A549 (cell line): Measurements from ENCODE around the gene SPHK1. TPM values are rescaled to one million over a fixed set of nuclear protein-coding genes. Genes with fewer than 3 reads are reported as not detected.

ENCODE experiments used
- ATAC-seq, 2 experiments: fragments of 200-7000 bp in 1 of 2; fragments of >200 bp in 1 of 2; cut with Nextera tagmentation in 1 of 2; cut with Tn5 transposase in 1 of 2; 3 replicates each; pipeline versions ENCODE4 v1.8.0 to v1.9.1; 2018 to 2020; ENCODE audit warnings: mild to moderate bottlenecking in 1 of 2, moderate library complexity in 1 of 2
- CTCF ChIA-PET: fragments of 300-600 bp; sonication (Branson Sonifier 250); formaldehyde crosslinking; extraction: SDS; loops from one replicate; lab custom pipeline; 2021; ENCODE audit warnings: antibody characterized with exemption, inconsistent platforms; lab: Yijun Ruan, JAX
- POLR2A ChIA-PET: fragments of 350-600 bp; formaldehyde crosslinking; extraction: SDS; loops from one replicate; lab custom pipeline; 2021; ENCODE audit warnings: antibody characterized with exemption, inconsistent platforms; lab: Yijun Ruan, JAX
- DNase-seq, 2 experiments: peaks; one replicate each; pipeline versions ENCODE4 v3.0.0 to v3.0.0-alpha.2; 2011 to 2016; ENCODE audit warnings: low read depth in 1 of 2, low spot score in 1 of 2
- FAIRE-seq: peaks from 2 replicates; lab custom pipeline; 2011; peaks lifted over from hg19 to GRCh38; lab: Jason Lieb, UNC
- H3K27ac ChIP-seq, 2 experiments: fragments of >200 bp; sonication (Bioruptor Twin); formaldehyde crosslinking; 3 replicates each; pipeline ENCODE4 v1.5.1; 2016 to 2017
- H3K4me1 ChIP-seq: fragments of >200 bp; sonication (Bioruptor Twin); formaldehyde crosslinking; 3 replicates; pipeline ENCODE4 v1.6.1; 2016
- H3K4me2 ChIP-seq: fragments of >200 bp; sonication (Bioruptor Twin); formaldehyde crosslinking; 3 replicates; pipeline ENCODE4 v1.6.1; 2016
- H3K4me3 ChIP-seq: fragments of >200 bp; sonication (Bioruptor Twin); formaldehyde crosslinking; 3 replicates; pipeline ENCODE4 v1.5.1; 2016
- H3K9me3 ChIP-seq: fragments of >200 bp; sonication (Bioruptor Twin); formaldehyde crosslinking; 3 replicates; pipeline ENCODE4 v1.6.1; 2016
- BHLHE40 ChIP-seq: IDR thresholded peaks from 2 replicates; pipeline ENCODE4 v1.6.1; 2012; ENCODE audit warnings: low read depth, low read length, inconsistent platforms
- CBX2 ChIP-seq: fragments of 200-600 bp; sonication (generic); IDR thresholded peaks from 2 replicates; pipeline ENCODE4 v1.6.1; 2016; ENCODE audit warnings: low read depth, mild to moderate bottlenecking, borderline replicate concordance
- CEBPB ChIP-seq, 2 experiments: fragments of >200 bp in 1 of 2; sonication (Bioruptor Twin) in 1 of 2; formaldehyde crosslinking in 1 of 2; IDR thresholded peaks; 2 replicates each; pipeline ENCODE4 v1.6.1; 2012 to 2016
- CHD2 ChIP-seq: fragments of 150-350 bp; IDR thresholded peaks from 2 replicates; pipeline ENCODE4 v1.6.1; 2014; ENCODE audit warnings: low read length; ENCODE audit not compliant: partially characterized antibody
- EHF ChIP-seq: fragments of 250-450 bp; sonication (Bioruptor Pico); IDR thresholded peaks from 2 replicates; pipeline ENCODE4 v1.5.0; 2020; ENCODE audit warnings: mild to moderate bottlenecking
- ESRRA ChIP-seq: fragments of 150-350 bp; IDR thresholded peaks from 2 replicates; pipeline ENCODE4 v1.6.1; 2014; ENCODE audit warnings: mild to moderate bottlenecking, low read length, borderline replicate concordance
- FOSL2 ChIP-seq, 2 experiments: fragments of 450-650 bp in 1 of 2; fragments of >200 bp in 1 of 2; sonication (Bioruptor Twin) in 1 of 2; formaldehyde crosslinking; IDR thresholded peaks; 2 replicates each; pipeline versions ENCODE4 v1.5.0 to v1.6.1; 2016 to 2020; ENCODE audit warnings: mild to moderate bottlenecking in 1 of 2, moderate library complexity in 1 of 2
- HEYL ChIP-seq: fragments of 250-450 bp; sonication (Bioruptor Pico); IDR thresholded peaks from 2 replicates; pipeline ENCODE4 v1.8.0; 2021; ENCODE audit warnings: mild to moderate bottlenecking, moderate library complexity
- HOXB5 ChIP-seq: fragments of 250-450 bp; sonication (Bioruptor Pico); IDR thresholded peaks from 2 replicates; pipeline ENCODE4 v1.5.0; 2020; ENCODE audit warnings: mild to moderate bottlenecking, moderate library complexity
- JUN ChIP-seq, 2 experiments: fragments of >200 bp; sonication (Bioruptor Twin); formaldehyde crosslinking; IDR thresholded peaks; 2 replicates in 1 of 2; 3 replicates in 1 of 2; pipeline ENCODE4 v1.6.1; 2016 to 2017
- KDM1A ChIP-seq: fragments of 200-600 bp; sonication (generic); IDR thresholded peaks from 2 replicates; pipeline ENCODE4 v1.6.1; 2016; ENCODE audit warnings: low read depth, mild to moderate bottlenecking
- KDM5A ChIP-seq: fragments of 200-600 bp; sonication (generic); IDR thresholded peaks from 2 replicates; pipeline ENCODE4 v1.6.1; 2016; ENCODE audit warnings: antibody characterized with exemption, mild to moderate bottlenecking
- NPAS2 ChIP-seq: fragments of 250-450 bp; sonication (Bioruptor Pico); IDR thresholded peaks from 2 replicates; pipeline ENCODE4 v1.8.0; 2022; ENCODE audit warnings: mild to moderate bottlenecking, moderate library complexity, borderline replicate concordance
- NR3C1 ChIP-seq: fragments of >200 bp; sonication (Bioruptor Twin); formaldehyde crosslinking; IDR thresholded peaks from 3 replicates; pipeline ENCODE4 v1.6.1; 2017
- PHF8 ChIP-seq: fragments of 200-600 bp; sonication (generic); IDR thresholded peaks from 2 replicates; pipeline ENCODE4 v1.6.1; 2016; ENCODE audit warnings: low read depth, mild to moderate bottlenecking, antibody characterized with exemption, moderate library complexity, borderline replicate concordance
- RAD21 ChIP-seq, 2 experiments: fragments of >200 bp in 1 of 2; sonication (Bioruptor Twin) in 1 of 2; formaldehyde crosslinking in 1 of 2; IDR thresholded peaks in 1 of 2; conservative IDR thresholded peaks in 1 of 2; 2 replicates in 1 of 2; 3 replicates in 1 of 2; pipeline ENCODE4 v1.6.1; 2012 to 2018; ENCODE audit warnings: inconsistent platforms in 1 of 2
- RCOR1 ChIP-seq: fragments of 150-350 bp; IDR thresholded peaks from 2 replicates; pipeline ENCODE4 v1.6.1; 2014; ENCODE audit warnings: antibody characterized with exemption, low read length, low read depth
- SMC3 ChIP-seq: fragments of >200 bp; sonication (Bioruptor Twin); formaldehyde crosslinking; IDR thresholded peaks from 3 replicates; pipeline ENCODE4 v1.6.1; 2018; ENCODE audit warnings: inconsistent platforms
- TFCP2L1 ChIP-seq: fragments of 250-450 bp; sonication (Bioruptor Pico); IDR thresholded peaks from 2 replicates; pipeline ENCODE4 v1.5.0; 2021; ENCODE audit warnings: mild to moderate bottlenecking
- ZNF302 ChIP-seq: fragments of 250-450 bp; sonication (Bioruptor Pico); IDR thresholded peaks from 2 replicates; pipeline ENCODE4 v1.9.0; 2021; ENCODE audit warnings: inconsistent platforms, mild to moderate bottlenecking, moderate library complexity
- ZSCAN20 ChIP-seq: fragments of 250-450 bp; sonication (Bioruptor Pico); IDR thresholded peaks from 2 replicates; pipeline ENCODE4 v1.8.0; 2022; ENCODE audit warnings: mild to moderate bottlenecking, moderate library complexity
- WGBS: methylation state at CpG from one replicate; pipeline ENCODE4 v1.1.6; 2017; ENCODE audit errors: missing lambda C conversion rate; 5-methylcytosine and 5-hydroxymethylcytosine counted together
- polyA plus RNA-seq, 4 experiments: library from polyadenylated mRNA; depleted of rRNA in 3 of 4; stranded (reverse); fragments of >200 nt; fragmentation: RNase III in 1 of 4; extraction: RNeasy Plus Mini Kit Qiagen cat#74134 plus additional on column Dnase treatment in 1 of 4; gene quantifications; 2 replicates in 3 of 4; 3 replicates in 1 of 4; pipeline ENCODE4 v1.2.3, GENCODE V29; 2011 to 2017
- TF ChIP-seq, protein P1 (sequence below): fragments of 450-650 bp; IDR thresholded peaks from 2 replicates; pipeline ENCODE4 v1.6.1; 2014; ENCODE audit warnings: antibody characterized with exemption
- TF ChIP-seq, protein P2 (sequence below): fragments of >200 bp; sonication (Bioruptor Twin); formaldehyde crosslinking; IDR thresholded peaks from 3 replicates; pipeline ENCODE4 v1.6.1; 2016
- TF ChIP-seq, protein P3 (sequence below): fragments of >200 bp; sonication (Bioruptor Twin); formaldehyde crosslinking; IDR thresholded peaks from 3 replicates; pipeline ENCODE4 v1.5.1; 2016

The SPHK1 gene
- polyA plus RNA-seq, 2 of the 4 experiments (the other 2 are of a cell fraction), result 4.6 to 14.9 TPM

DNA sequence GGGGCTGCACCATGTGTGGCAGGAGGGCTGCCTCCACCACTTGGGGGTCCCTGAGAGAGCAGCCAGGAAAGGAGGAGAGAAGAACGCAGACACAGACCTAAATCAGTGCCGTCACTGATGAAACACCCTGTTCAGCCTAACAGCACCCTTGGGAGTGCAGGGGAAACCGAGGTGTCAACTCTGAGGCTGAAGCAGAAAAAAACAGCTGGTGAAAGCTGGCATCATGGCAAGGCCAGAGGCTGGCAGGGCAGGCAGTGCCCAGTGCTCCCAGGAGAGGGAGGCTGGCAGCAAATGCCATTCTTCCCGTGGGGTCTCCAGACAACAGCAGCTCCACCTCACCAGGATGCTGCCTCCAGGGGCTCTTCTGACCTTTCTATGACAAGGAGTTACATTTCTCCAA is 23.1 kb downstream of the SPHK1 start:
- no peak overlapping the region for H3K27ac ChIP-seq
- ChIA-PET POLR2A (no interaction called here), CTCF (interaction anchor here (1.2 to 43.2 kb wide), 13 partner anchors 1 to 187 kb away, joined by 3 to 1107 read pairs (median 13); partner anchors contain the start of genes AANAT, PRPSAP1, QRICH2 and RHBDF2)
- no peak overlapping the region for H3K4me2 ChIP-seq
- ATAC-seq (no peak), FAIRE-seq (no peak), DNase-seq (no peak)
- no peaks in the 10 kb centered on the region for H3K4me1 ChIP-seq
- H3K9me3 ChIP-seq, result no peaks in the 10 kb centered on the region
- H3K4me3 ChIP-seq, result no peak overlapping the region
- WGBS, result 94% methylated on average over 4 of the region's 4 CpGs
- TF ChIP-seq KDM1A, result no peak
- no peak for TF ChIP-seq ESRRA
- no peak for TF ChIP-seq CHD2
- no peak for TF ChIP-seq BHLHE40
- TF ChIP-seq CEBPB (IDR thresholded peaks at IDR 0.05), result no peak
- TF ChIP-seq NR3C1, result no peak
- no peak for TF ChIP-seq SMC3
- TF ChIP-seq JUN (IDR thresholded peaks at IDR 0.05), result no peak
- TF ChIP-seq PHF8, result no peak
- TF ChIP-seq FOSL2 (IDR thresholded peaks at IDR 0.05), result no peak
- TF ChIP-seq FOSL2 (CRISPR knock-in tag; IDR thresholded peaks at IDR 0.05), result no peak
- TF ChIP-seq, protein P1, sequence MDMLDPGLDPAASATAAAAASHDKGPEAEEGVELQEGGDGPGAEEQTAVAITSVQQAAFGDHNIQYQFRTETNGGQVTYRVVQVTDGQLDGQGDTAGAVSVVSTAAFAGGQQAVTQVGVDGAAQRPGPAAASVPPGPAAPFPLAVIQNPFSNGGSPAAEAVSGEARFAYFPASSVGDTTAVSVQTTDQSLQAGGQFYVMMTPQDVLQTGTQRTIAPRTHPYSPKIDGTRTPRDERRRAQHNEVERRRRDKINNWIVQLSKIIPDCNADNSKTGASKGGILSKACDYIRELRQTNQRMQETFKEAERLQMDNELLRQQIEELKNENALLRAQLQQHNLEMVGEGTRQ, result no peak
- no peak for TF ChIP-seq TFCP2L1
- TF ChIP-seq RCOR1, result no peak
- no peak for TF ChIP-seq CBX2
- no peak for TF ChIP-seq ZNF302
- no peak for TF ChIP-seq HOXB5 (CRISPR knock-in tag)
- no peak for TF ChIP-seq EHF (CRISPR knock-in tag)
- no peak for TF ChIP-seq KDM5A
- no peak for TF ChIP-seq HEYL (CRISPR knock-in tag)
- no peak for TF ChIP-seq ZSCAN20 (CRISPR knock-in tag)

DNA sequence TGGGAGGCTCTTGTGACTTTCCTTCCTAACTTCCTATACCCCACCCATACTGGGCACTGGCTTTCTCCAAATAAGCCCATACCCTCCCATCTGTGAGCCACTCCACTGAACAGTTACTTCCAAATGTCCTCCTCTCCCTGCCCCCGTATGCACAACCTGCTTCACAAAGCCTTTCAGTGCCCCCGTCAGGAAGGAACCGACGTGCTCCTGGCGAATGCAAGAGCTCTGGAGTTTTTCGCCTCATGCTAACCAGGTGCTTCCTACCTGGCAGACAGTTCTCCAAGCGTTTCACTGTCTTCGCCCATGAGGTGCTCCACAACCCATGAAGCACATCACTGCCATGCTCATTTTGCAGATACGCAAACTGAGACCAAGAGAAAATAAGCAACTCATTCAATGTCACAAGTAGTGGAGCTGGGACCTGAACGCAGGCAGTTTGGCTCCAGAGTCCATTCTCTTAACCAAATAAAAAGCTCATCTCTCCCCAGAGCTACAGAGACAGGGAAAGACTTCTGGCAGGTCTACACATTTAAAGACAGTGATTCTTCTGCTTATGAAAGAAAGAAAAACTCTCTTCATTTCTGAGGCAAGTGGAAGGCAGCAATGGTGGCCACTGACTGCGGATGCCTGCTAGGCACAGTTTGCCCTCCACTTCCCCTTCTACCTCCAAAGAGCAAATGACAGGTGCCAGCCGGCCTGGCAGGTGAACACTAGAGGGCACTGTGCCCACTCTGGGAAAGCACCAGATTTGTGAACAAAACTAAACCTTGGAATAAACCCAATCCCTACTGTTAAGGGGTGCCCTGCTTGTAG is 23.8 kb downstream of the SPHK1 start:
- TF ChIP-seq NPAS2, result no peak
- peak; percentile 90 to 92 for TF ChIP-seq RAD21 (conservative IDR thresholded peaks at IDR 0.05 in 1 of 2, IDR thresholded peaks at IDR 0.05 in 1 of 2)
- peak; percentile 93 for TF ChIP-seq SMC3
- TF ChIP-seq, protein P2, sequence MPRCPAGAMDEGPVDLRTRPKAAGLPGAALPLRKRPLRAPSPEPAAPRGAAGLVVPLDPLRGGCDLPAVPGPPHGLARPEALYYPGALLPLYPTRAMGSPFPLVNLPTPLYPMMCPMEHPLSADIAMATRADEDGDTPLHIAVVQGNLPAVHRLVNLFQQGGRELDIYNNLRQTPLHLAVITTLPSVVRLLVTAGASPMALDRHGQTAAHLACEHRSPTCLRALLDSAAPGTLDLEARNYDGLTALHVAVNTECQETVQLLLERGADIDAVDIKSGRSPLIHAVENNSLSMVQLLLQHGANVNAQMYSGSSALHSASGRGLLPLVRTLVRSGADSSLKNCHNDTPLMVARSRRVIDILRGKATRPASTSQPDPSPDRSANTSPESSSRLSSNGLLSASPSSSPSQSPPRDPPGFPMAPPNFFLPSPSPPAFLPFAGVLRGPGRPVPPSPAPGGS, result no peak
- TF ChIP-seq, protein P3, sequence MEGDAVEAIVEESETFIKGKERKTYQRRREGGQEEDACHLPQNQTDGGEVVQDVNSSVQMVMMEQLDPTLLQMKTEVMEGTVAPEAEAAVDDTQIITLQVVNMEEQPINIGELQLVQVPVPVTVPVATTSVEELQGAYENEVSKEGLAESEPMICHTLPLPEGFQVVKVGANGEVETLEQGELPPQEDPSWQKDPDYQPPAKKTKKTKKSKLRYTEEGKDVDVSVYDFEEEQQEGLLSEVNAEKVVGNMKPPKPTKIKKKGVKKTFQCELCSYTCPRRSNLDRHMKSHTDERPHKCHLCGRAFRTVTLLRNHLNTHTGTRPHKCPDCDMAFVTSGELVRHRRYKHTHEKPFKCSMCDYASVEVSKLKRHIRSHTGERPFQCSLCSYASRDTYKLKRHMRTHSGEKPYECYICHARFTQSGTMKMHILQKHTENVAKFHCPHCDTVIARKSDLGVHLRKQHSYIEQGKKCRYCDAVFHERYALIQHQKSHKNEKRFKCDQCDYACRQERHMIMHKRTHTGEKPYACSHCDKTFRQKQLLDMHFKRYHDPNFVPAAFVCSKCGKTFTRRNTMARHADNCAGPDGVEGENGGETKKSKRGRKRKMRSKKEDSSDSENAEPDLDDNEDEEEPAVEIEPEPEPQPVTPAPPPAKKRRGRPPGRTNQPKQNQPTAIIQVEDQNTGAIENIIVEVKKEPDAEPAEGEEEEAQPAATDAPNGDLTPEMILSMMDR, result peak; percentile 98
- ATAC-seq, result peak; percentile 76 to 86

More for the DNA sequence above, 23.8 kb downstream of the SPHK1 start:
- Histone ChIP-seq H3K4me1 (no peaks in the 10 kb centered on the region), H3K9me3 (no peaks in the 10 kb centered on the region), H3K4me3 (no peak overlapping the region), H3K27ac (no peak overlapping the region), H3K4me2 (no peak overlapping the region)
- WGBS, result 75% methylated on average over 12 of the region's 12 CpGs
- DNase-seq (peak; percentile 73 to 83), FAIRE-seq (no peak)
- ChIA-PET POLR2A (interaction anchor here (0.7 kb wide), 1 partner anchor 11 kb away, joined by 3 read pairs; no protein-coding TSS in a partner anchor), CTCF (interaction anchor here (0.5 to 43.2 kb wide), 44 partner anchors 0 to 304 kb away, joined by 3 to 1107 read pairs (median 5); partner anchors contain the start of genes AANAT, CYGB, PRPSAP1 and QRICH2)
